CD8-positive, alpha-beta memory T cell (primary cell): ENCODE measurements around the gene ITPRID2. TPM values are rescaled to one million over a fixed set of nuclear protein-coding genes. Genes with fewer than 3 reads are reported as not detected.

ENCODE experiments used
- CTCF ChIA-PET: fragments of 350-600 bp; sonication (Branson Sonifier 250); formaldehyde crosslinking; loops from one replicate; lab custom pipeline; 2021; ENCODE audit warnings: antibody characterized with exemption; lab: Charles Lee
- POLR2A ChIA-PET: fragments of 350-600 bp; sonication (Branson Sonifier 250); formaldehyde crosslinking; loops from one replicate; lab custom pipeline; 2021; ENCODE audit warnings: antibody characterized with exemption; lab: Charles Lee
- DNase-seq, 5 donors: peaks; one replicate each; pipeline versions ENCODE4 v3.0.0 to v3.0.0-alpha.2; 2020 to 2022; ENCODE audit warnings: mixed read lengths in 1 of 5
- H3K27ac ChIP-seq: one replicate; pipeline ENCODE4 v1.7.0; 2013; ENCODE audit warnings: low read depth, mild to moderate bottlenecking, low read length, moderate library complexity
- H3K27me3 ChIP-seq: 2 replicates; pipeline ENCODE4 v1.7.0; 2013; ENCODE audit warnings: low read length, mild to moderate bottlenecking; ENCODE audit not compliant: insufficient read depth, poor library complexity, severe bottlenecking
- H3K36me3 ChIP-seq: 2 replicates; pipeline ENCODE4 v1.7.0; 2013; ENCODE audit warnings: mild to moderate bottlenecking, low read length, moderate library complexity; ENCODE audit not compliant: insufficient read depth
- H3K4me1 ChIP-seq: 2 replicates; pipeline ENCODE4 v1.7.0; 2013; ENCODE audit warnings: mild to moderate bottlenecking, low read length, moderate library complexity; ENCODE audit not compliant: insufficient read depth
- H3K4me3 ChIP-seq: 2 replicates; pipeline ENCODE4 v1.7.0; 2013; ENCODE audit warnings: mild to moderate bottlenecking, low read length
- H3K9me3 ChIP-seq: 2 replicates; pipeline ENCODE4 v1.7.0; 2013; ENCODE audit warnings: mild to moderate bottlenecking, low read length
- H3K27ac Mint-ChIP-seq, 8 donors: one replicate each; pipeline ENCODE4 v1.8.0; 2020 to 2021; ENCODE audit warnings: mixed read lengths in 8 of 8, mild to moderate bottlenecking in 6 of 8, inconsistent platforms in 3 of 8, moderate library complexity in 3 of 8
- H3K27me3 Mint-ChIP-seq, 2 donors: one replicate each; pipeline ENCODE4 v1.8.0; 2020 to 2021; ENCODE audit warnings: mixed read lengths in 2 of 2, mild to moderate bottlenecking in 1 of 2, moderate library complexity in 1 of 2
- H3K36me3 Mint-ChIP-seq, 3 donors: one replicate each; pipeline ENCODE4 v1.8.0; 2020 to 2021; ENCODE audit warnings: mixed read lengths in 3 of 3, inconsistent platforms in 1 of 3, mild to moderate bottlenecking in 1 of 3
- H3K4me1 Mint-ChIP-seq, 3 donors: one replicate each; pipeline ENCODE4 v1.8.0; 2020 to 2021; ENCODE audit warnings: mixed read lengths in 3 of 3, inconsistent platforms in 1 of 3, mild to moderate bottlenecking in 1 of 3
- H3K4me3 Mint-ChIP-seq, 7 donors: one replicate each; pipeline ENCODE4 v1.8.0; 2020 to 2021; ENCODE audit warnings: mixed read lengths in 7 of 7, mild to moderate bottlenecking in 6 of 7, moderate library complexity in 4 of 7, inconsistent platforms in 2 of 7
- H3K9me3 Mint-ChIP-seq, 5 donors: one replicate each; pipeline ENCODE4 v1.8.0; 2020 to 2022; ENCODE audit warnings: mixed read lengths in 5 of 5, mild to moderate bottlenecking in 3 of 5, moderate library complexity in 2 of 5, inconsistent platforms in 1 of 5
- polyA plus RNA-seq: library from polyadenylated mRNA; unstranded; fragments of 300-500 nt; fragmentation: Illumina TruSeq; gene quantifications from one replicate; pipeline ENCODE4 v1.2.3, GENCODE V29; 2021
- total RNA-seq, 2 experiments: library from RNA; stranded (reverse); gene quantifications; one replicate each; pipeline ENCODE4 v1.2.3, GENCODE V29; 2021

Gene ITPRID2
- total RNA-seq, result 10 to 100 TPM; 51.8 to 58.4 TPM
- 3.4 TPM for polyA plus RNA-seq

GRCh38 chr2:181891258-181891965 lies at the start of gene ITPRID2:
TSS of gene ITPRID2 (plus strand) at chr2:181891730. CDS start at chr2:181892067, 337 bp downstream.
- POLR2A ChIA-PET, result no interaction called here
- H3K27ac ChIP-seq, result peak within 1 kb of the TSS; percentile 62
- H3K4me1 ChIP-seq, result peaks cover 10% of the 10 kb centered on the region
- H3K4me1 Mint-ChIP-seq, result peaks cover 27 to 41% (median 38%) of the 10 kb centered on the region in 3 donors
- no peaks in the 10 kb centered on the region for H3K36me3 ChIP-seq
- no peaks in the 10 kb centered on the region for H3K9me3 ChIP-seq
- DNase-seq, result peak; percentile 45 to 70 (median 63)
- peak within 1 kb of the TSS; percentile 82 for H3K4me3 ChIP-seq
- H3K27me3 ChIP-seq, result no peaks in the 10 kb centered on the region
- CTCF ChIA-PET, result interaction anchor here (0.9 to 3.1 kb wide), 3 partner anchors 9 to 13 kb away, joined by 3 to 12 read pairs (median 5); no protein-coding TSS in a partner anchor
- peak within 1 kb of the TSS; percentile 91 to 97 (median 95) for H3K4me3 Mint-ChIP-seq
- peaks cover 0 to 12% (median 0%) of the 10 kb centered on the region in 3 donors for H3K36me3 Mint-ChIP-seq
- peak within 1 kb of the TSS; percentile 63 to 95 (median 88) for H3K27ac Mint-ChIP-seq
- no peaks in the 10 kb centered on the region for H3K9me3 Mint-ChIP-seq
- peaks cover 6 to 36% of the 10 kb centered on the region in 2 donors for H3K27me3 Mint-ChIP-seq

- no peak overlapping the region for H3K27ac ChIP-seq
- H3K9me3 Mint-ChIP-seq, result no peaks in the 10 kb centered on the region
- DNase-seq, result no peak
- H3K4me1 Mint-ChIP-seq, result no peaks in the 10 kb centered on the region
- H3K4me3 ChIP-seq, result no peak overlapping the region
- no peaks in the 10 kb centered on the region for H3K9me3 ChIP-seq
- H3K4me3 Mint-ChIP-seq, result no peak overlapping the region
- H3K36me3 ChIP-seq, result no peaks in the 10 kb centered on the region
- ChIA-PET POLR2A (no interaction called here), CTCF (no interaction called here)
- H3K36me3 Mint-ChIP-seq, result no peaks in the 10 kb centered on the region
- no peak overlapping the region for H3K27ac Mint-ChIP-seq
- H3K4me1 ChIP-seq, result no peaks in the 10 kb centered on the region
- peaks cover 3 to 22% of the 10 kb centered on the region in 2 donors for H3K27me3 Mint-ChIP-seq
- H3K27me3 ChIP-seq, result no peaks in the 10 kb centered on the region
These were observed 46.8 kb upstream of the ITPRID2 start for GRCh38 chr2:181844551-181845290.

DNA sequence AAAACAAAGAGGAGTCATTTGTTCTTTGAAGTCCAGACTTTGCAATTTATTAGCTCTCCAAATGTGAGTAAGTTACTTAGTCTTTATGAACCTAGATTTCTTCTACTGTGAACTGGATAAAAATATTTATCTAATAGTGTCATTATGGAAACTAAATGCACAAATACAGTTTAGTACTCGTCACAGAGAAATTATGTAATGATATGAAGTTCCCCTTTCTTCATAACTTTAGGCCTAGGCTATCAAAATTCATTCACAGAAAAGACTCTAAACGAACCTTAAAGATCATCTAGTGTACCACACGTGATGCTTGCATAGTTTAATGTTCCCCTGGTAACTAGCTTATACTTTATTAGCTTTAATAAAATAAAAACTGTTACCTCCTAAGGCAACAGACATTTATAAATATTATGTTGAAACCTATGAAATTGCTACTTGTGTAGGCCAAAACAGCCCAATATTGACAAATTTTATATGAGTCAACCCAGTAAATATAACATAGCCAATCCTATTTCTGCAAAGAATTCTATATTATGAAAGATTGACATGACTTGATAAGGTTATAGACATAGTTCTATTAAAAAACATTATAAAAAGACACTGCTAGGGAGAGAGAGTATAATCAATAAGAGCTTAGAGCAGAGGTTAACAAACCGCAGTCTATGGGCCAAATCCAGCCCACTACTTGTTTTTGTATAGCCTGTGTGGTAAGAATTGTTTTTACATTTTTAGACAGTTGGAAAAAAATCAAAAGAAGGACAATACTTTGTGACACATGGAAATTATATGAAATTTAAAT lies 44.9 kb upstream of the ITPRID2 start:
- H3K27me3 Mint-ChIP-seq, result peaks cover 3 to 29% of the 10 kb centered on the region in 2 donors
- H3K27ac Mint-ChIP-seq, result no peak overlapping the region
- H3K9me3 Mint-ChIP-seq, result no peaks in the 10 kb centered on the region
- Histone ChIP-seq H3K9me3 (no peaks in the 10 kb centered on the region), H3K4me1 (no peaks in the 10 kb centered on the region), H3K27ac (no peak overlapping the region), H3K27me3 (no peaks in the 10 kb centered on the region), H3K36me3 (no peaks in the 10 kb centered on the region), H3K4me3 (no peak overlapping the region)
- ChIA-PET POLR2A (interaction anchor here (0.6 kb wide), 1 partner anchor 59 kb away, joined by 3 read pairs; no protein-coding TSS in a partner anchor), CTCF (no interaction called here)
- DNase-seq, result no peak
- no peaks in the 10 kb centered on the region for H3K4me1 Mint-ChIP-seq
- H3K4me3 Mint-ChIP-seq, result no peak overlapping the region
- no peaks in the 10 kb centered on the region for H3K36me3 Mint-ChIP-seq

GRCh38 chr2:181847198-181847556 lies 44.4 kb upstream of the ITPRID2 start:
- no peaks in the 10 kb centered on the region for H3K4me1 Mint-ChIP-seq

GRCh38 chr2:181847702-181848101 lies 43.8 kb upstream of the ITPRID2 start:
- Mint-ChIP-seq H3K27me3 (peaks cover 3 to 29% of the 10 kb centered on the region in 2 donors), H3K36me3 (no peaks in the 10 kb centered on the region), H3K4me3 (no peak overlapping the region), H3K27ac (no peak overlapping the region), H3K4me1 (no peaks in the 10 kb centered on the region), H3K9me3 (no peaks in the 10 kb centered on the region)
- H3K36me3 ChIP-seq, result no peaks in the 10 kb centered on the region
- ChIA-PET CTCF (no interaction called here), POLR2A (no interaction called here)
- H3K4me3 ChIP-seq, result no peak overlapping the region
- H3K4me1 ChIP-seq, result no peaks in the 10 kb centered on the region
- no peak for DNase-seq
- no peaks in the 10 kb centered on the region for H3K9me3 ChIP-seq
- no peaks in the 10 kb centered on the region for H3K27me3 ChIP-seq
- no peak overlapping the region for H3K27ac ChIP-seq

More at GRCh38 chr2:181847198-181847556, 44.4 kb upstream of the ITPRID2 start:
- Mint-ChIP-seq H3K9me3 (no peaks in the 10 kb centered on the region), H3K4me3 (no peak overlapping the region), H3K36me3 (no peaks in the 10 kb centered on the region), H3K27me3 (peaks cover 3 to 29% of the 10 kb centered on the region in 2 donors), H3K27ac (no peak overlapping the region)
- no peaks in the 10 kb centered on the region for H3K27me3 ChIP-seq
- ChIA-PET POLR2A (no interaction called here), CTCF (no interaction called here)
- H3K9me3 ChIP-seq, result no peaks in the 10 kb centered on the region
- no peak for DNase-seq
- no peak overlapping the region for H3K27ac ChIP-seq
- no peak overlapping the region for H3K4me3 ChIP-seq
- H3K4me1 ChIP-seq, result no peaks in the 10 kb centered on the region
- H3K36me3 ChIP-seq, result no peaks in the 10 kb centered on the region

DNA sequence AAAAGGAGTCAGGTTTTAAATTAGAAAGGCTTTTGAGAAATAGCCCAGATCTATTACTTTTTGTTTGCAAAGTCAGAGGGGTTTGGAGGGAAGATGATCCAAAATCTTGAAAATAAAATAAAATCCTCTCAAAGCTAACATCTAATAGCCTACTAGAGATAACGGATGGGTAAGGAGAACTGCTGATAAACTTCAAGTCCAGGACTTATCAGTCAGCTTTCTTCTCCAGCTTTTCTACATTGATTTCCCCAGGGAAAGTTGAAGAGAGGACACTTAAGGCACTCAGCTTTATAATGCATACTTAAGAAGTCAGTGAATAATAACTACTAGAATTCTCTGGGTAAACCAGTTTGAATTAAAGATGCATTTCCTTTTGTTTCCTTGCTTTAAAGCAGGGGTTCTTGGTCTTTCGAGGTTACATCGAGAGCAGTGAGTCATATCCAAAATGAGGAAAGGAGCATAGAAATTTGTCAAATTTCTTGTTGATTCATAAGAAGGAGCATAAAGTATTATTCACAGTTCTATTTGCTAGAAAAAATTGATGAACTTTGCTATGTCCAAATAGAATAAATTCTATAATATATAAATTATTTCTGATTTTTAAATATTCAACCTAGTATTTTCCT lies 43.2 kb upstream of the ITPRID2 start:
- Mint-ChIP-seq H3K27ac (no peak overlapping the region), H3K27me3 (peaks cover 3 to 29% of the 10 kb centered on the region in 2 donors), H3K9me3 (no peaks in the 10 kb centered on the region), H3K36me3 (no peaks in the 10 kb centered on the region), H3K4me1 (no peaks in the 10 kb centered on the region), H3K4me3 (no peak overlapping the region)
- H3K4me3 ChIP-seq, result no peak overlapping the region
- H3K27ac ChIP-seq, result no peak overlapping the region
- H3K36me3 ChIP-seq, result no peaks in the 10 kb centered on the region
- POLR2A ChIA-PET, result no interaction called here
- no peaks in the 10 kb centered on the region for H3K9me3 ChIP-seq
- H3K4me1 ChIP-seq, result no peaks in the 10 kb centered on the region
- no peaks in the 10 kb centered on the region for H3K27me3 ChIP-seq
- no peak for DNase-seq
- CTCF ChIA-PET, result no interaction called here

- Mint-ChIP-seq H3K27ac (no peak overlapping the region), H3K27me3 (peaks cover 3 to 30% of the 10 kb centered on the region in 2 donors), H3K4me3 (no peak overlapping the region), H3K36me3 (no peaks in the 10 kb centered on the region), H3K9me3 (no peaks in the 10 kb centered on the region), H3K4me1 (no peaks in the 10 kb centered on the region)
- Histone ChIP-seq H3K27ac (no peak overlapping the region), H3K4me3 (no peak overlapping the region), H3K4me1 (no peaks in the 10 kb centered on the region), H3K36me3 (no peaks in the 10 kb centered on the region), H3K9me3 (no peaks in the 10 kb centered on the region), H3K27me3 (no peaks in the 10 kb centered on the region)
- POLR2A ChIA-PET, result no interaction called here
- DNase-seq, result no peak
- CTCF ChIA-PET, result no interaction called here
These were observed 41.9 kb upstream of the ITPRID2 start for GRCh38 chr2:181849601-181850000.
